AG09319 (cell line): ENCODE measurements around the gene TRHDE.

Source experiments
- DNase-seq: peaks from one replicate; pipeline ENCODE4 v3.0.0-alpha.2; 2010; ENCODE audit warnings: low read depth; ENCODE audit errors: extremely low read depth
- TF ChIP-seq, protein P1 (sequence below): IDR thresholded peaks from 2 replicates; pipeline ENCODE4 v1.5.1; 2011; ENCODE audit warnings: low read depth, mild to moderate bottlenecking, inconsistent platforms, low read length, moderate library complexity

The TRHDE gene

GRCh38 chr12:72330301-72330700, 58.1 kb downstream of the TRHDE start:
- TF ChIP-seq, protein P1, sequence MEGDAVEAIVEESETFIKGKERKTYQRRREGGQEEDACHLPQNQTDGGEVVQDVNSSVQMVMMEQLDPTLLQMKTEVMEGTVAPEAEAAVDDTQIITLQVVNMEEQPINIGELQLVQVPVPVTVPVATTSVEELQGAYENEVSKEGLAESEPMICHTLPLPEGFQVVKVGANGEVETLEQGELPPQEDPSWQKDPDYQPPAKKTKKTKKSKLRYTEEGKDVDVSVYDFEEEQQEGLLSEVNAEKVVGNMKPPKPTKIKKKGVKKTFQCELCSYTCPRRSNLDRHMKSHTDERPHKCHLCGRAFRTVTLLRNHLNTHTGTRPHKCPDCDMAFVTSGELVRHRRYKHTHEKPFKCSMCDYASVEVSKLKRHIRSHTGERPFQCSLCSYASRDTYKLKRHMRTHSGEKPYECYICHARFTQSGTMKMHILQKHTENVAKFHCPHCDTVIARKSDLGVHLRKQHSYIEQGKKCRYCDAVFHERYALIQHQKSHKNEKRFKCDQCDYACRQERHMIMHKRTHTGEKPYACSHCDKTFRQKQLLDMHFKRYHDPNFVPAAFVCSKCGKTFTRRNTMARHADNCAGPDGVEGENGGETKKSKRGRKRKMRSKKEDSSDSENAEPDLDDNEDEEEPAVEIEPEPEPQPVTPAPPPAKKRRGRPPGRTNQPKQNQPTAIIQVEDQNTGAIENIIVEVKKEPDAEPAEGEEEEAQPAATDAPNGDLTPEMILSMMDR: no peak
- DNase-seq: peak; percentile 54

DNA sequence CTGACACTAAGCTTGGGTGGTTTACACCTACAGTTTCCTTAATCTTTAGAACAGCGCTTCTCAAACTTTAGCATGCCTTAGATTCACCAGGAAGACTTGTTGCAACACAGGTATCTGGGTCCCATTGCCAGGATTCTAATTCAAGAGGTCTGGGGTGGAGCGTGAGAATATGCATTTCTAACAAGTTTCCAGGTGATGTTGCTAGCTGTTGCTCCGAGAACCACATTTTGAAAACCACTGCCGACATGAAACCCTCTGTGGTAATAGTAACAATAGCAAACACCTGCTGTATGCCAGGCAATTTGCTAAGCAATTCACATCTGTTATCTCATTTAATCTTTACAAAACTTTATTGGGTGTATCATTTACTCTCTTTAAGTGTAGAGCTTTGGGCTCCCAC, 58.6 kb downstream of the TRHDE start:
- TF ChIP-seq, protein P1: no peak
- no peak for DNase-seq

GRCh38 chr12:72337382-72337781, 65.2 kb downstream of the TRHDE start:
- no peak for DNase-seq
- TF ChIP-seq, protein P1: no peak

DNA sequence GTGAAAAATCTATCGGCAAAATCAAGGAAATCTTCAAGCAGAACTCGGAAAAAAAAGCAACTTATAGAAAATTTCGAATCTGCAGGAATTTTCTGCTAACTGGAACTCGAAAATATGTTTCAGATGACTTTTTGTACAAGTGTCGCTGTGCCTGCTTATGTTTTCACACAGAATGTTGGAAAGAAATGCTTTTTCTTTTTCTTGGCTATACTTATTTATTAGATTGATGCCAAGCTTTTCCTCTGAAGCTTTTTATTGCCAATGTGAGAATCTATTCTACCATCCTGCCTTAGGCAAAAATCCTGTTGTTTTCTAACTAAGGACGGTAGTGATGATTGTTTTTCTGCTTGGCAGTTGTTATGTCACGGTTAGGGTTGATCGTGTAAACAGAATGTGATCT, 65.8 kb downstream of the TRHDE start:
- TF ChIP-seq, protein P1: no peak
- no peak for DNase-seq

DNA sequence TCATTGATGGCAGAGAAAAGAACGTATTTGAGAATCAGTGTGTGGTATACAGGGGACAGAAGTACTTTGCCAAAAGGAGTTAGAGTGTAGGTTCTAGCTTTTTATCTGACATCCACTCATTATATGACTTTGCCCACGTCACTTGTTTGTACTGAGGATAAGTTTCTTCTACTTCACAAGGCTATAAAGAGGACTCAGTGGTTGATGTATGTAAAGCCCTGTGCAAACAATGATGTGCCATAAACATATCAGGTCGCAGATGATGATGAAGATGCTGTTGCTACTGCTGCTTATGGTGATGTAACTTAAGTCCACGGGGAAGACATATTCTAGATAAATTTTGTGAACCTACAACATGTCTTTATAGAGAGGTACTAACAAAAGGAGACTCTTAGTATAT, 66.3 kb downstream of the TRHDE start:
- no peak for DNase-seq
- TF ChIP-seq, protein P1: no peak

GRCh38 chr12:72346363-72346944, 74.3 kb downstream of the TRHDE start:
- TF ChIP-seq, protein P1: peak; percentile 63
- DNase-seq: peak; percentile 58

DNA sequence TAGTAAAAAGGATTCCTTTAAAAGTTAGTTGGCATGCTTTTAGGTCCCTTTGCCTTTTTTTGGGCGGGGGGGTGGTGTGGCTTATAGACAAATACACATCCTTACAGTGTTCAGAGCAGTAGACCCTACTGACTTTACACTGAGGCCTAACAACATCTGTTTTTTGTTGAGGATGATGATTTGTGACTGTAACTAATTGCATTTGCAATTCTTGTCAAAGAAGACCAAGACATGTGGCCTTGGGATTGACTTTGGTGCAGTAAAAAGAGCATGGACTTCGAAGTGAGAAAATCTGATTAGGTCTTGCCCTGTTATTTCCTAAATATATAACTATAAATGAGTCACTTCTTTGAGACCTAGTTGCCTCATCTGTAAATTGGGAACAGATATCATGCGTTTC, 77.3 kb downstream of the TRHDE start:
- TF ChIP-seq, protein P1: no peak
- no peak for DNase-seq
